ENCODE measurements around the gene SYNGR3. TPM values are rescaled to one million over a fixed set of nuclear protein-coding genes. Genes with fewer than 3 reads are reported as not detected.
A peak's percentile ranks its signal among the peaks of the same experiment; 100 is the strongest.

Gene SYNGR3
- total RNA-seq, 2 donors from 2014 or later = 7.0 to 11.2 TPM

DNA sequence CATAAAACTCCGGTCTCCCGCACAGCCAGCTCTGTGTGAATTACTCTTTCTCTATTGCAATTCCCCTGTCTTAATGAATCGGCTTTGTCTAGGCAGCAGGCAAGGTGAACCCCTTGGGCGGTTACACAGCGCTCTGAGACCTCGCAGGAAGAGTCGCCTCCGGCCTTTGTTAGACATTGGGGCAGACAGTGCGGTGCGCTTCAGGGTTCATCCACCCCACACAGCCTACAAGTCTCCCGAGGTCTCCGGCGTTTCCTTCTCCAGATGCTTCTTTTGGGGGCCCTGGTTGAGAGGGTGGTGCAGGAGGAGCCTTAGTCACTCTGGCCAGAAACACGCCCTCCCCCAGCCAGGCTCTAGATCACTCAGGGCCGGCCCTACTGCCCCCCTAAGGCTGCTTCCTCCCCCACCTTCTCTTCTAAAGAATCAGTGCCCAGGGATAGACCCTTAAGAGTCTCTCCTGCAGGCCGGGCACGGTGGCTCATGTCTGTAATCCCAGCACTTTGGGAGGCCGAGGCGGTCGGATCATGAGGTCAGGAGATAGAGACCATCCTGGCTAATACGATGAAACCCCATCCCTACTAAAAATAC is 45.1 kb upstream of the SYNGR3 start:
- no peak overlapping the region for H3K9ac ChIP-seq (ENCODE audit: extremely low read depth, low read length, poor library complexity, severe bottlenecking)

DNA sequence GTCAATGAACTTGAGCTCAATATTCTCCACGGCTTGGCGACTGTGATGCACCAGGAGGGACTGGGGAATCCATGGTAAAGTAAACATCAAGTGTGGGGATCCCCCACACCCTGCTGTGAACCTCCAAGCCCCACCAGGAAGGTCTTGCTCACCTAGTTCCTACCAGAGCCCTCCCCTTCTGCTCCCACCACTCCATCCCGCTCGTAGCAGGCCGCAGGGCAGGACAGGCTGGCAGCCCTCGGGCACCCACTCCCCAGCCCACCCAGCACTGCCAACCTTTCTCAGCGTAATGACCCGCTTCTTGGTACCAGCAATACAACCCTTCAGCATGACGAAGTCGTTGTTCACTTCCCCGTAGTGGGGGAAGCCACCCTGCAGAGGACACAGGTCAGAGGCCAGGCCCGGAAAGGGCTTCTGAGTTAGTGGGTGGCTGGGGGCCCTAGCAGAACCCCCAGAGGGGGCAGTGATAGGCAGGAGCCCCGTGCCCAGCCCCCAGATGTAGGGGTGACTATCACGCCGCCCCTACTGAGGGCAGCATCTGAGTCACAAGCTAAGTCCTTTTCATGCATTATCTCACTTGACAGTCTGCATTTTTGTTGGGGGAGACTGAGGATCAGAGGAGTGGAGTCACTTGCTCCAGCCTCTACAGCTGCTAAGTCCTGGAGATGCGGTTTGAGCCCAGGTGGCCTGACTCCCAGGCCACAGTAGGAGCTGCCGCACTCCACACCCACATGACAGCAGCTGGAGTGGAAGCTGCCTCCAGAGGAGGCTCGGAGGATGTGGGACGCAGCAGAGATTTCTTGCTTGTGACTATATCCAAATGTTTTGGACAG is 44.0 kb upstream of the SYNGR3 start:
- no peaks in the 10 kb centered on the region for H3K9me3 Mint-ChIP-seq
- Histone ChIP-seq H3K36me3 (ENCODE audit: control insufficient read depth, insufficient read depth, low read length) (no peaks in the 10 kb centered on the region), H3K9ac (ENCODE audit: extremely low read depth, low read length, poor library complexity, severe bottlenecking) (no peak overlapping the region), H3K4me1 (ENCODE audit: control insufficient read depth, insufficient read depth, low read length) (no peaks in the 10 kb centered on the region), H3K27ac (ENCODE audit: low read depth, low read length) (no peak overlapping the region), H3K9me3 (ENCODE audit: control insufficient read depth, low read length) (no peaks in the 10 kb centered on the region), H3K27me3 (ENCODE audit: control insufficient read depth, insufficient read depth, low read length, poor library complexity, severe bottlenecking) (no peaks in the 10 kb centered on the region), H3K4me3 (ENCODE audit: low read length) (no peak overlapping the region)
- peaks cover 10% of the 10 kb centered on the region for H3K27me3 Mint-ChIP-seq (ENCODE audit: insufficient read depth)
- peak; percentile 34 for DNase-seq
- no peak overlapping the region for H3K4me3 Mint-ChIP-seq
- H3K4me1 Mint-ChIP-seq = peaks cover 3% of the 10 kb centered on the region
- H3K36me3 Mint-ChIP-seq (ENCODE audit: low read depth) = no peaks in the 10 kb centered on the region
- TF ChIP-seq, protein P1, sequence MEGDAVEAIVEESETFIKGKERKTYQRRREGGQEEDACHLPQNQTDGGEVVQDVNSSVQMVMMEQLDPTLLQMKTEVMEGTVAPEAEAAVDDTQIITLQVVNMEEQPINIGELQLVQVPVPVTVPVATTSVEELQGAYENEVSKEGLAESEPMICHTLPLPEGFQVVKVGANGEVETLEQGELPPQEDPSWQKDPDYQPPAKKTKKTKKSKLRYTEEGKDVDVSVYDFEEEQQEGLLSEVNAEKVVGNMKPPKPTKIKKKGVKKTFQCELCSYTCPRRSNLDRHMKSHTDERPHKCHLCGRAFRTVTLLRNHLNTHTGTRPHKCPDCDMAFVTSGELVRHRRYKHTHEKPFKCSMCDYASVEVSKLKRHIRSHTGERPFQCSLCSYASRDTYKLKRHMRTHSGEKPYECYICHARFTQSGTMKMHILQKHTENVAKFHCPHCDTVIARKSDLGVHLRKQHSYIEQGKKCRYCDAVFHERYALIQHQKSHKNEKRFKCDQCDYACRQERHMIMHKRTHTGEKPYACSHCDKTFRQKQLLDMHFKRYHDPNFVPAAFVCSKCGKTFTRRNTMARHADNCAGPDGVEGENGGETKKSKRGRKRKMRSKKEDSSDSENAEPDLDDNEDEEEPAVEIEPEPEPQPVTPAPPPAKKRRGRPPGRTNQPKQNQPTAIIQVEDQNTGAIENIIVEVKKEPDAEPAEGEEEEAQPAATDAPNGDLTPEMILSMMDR (conservative IDR thresholded peaks at IDR 0.05) = no peak
- WGBS, 2 experiments (ENCODE audit: insufficient coverage in 1 of 2, insufficient read length in 1 of 2) = 92 to 94% methylated on average over 14 to 19 of the region's 19 CpGs
- H3K27ac Mint-ChIP-seq = no peak overlapping the region

More for the DNA sequence above, 45.1 kb upstream of the SYNGR3 start:
- Histone ChIP-seq H3K27ac (ENCODE audit: low read depth, low read length) (no peak overlapping the region), H3K4me1 (ENCODE audit: control insufficient read depth, insufficient read depth, low read length) (no peaks in the 10 kb centered on the region), H3K27me3 (ENCODE audit: control insufficient read depth, insufficient read depth, low read length, poor library complexity, severe bottlenecking) (no peaks in the 10 kb centered on the region), H3K4me3 (ENCODE audit: low read length) (no peak overlapping the region), H3K9me3 (ENCODE audit: control insufficient read depth, low read length) (no peaks in the 10 kb centered on the region), H3K36me3 (ENCODE audit: control insufficient read depth, insufficient read depth, low read length) (no peaks in the 10 kb centered on the region)
- DNase-seq = no peak
- WGBS, 2 experiments (ENCODE audit: insufficient coverage in 1 of 2, insufficient read length in 1 of 2) = 94 to 99% methylated on average over 10 to 18 of the region's 21 CpGs
- Mint-ChIP-seq H3K36me3 (ENCODE audit: low read depth) (no peaks in the 10 kb centered on the region), H3K4me1 (peaks cover 3% of the 10 kb centered on the region), H3K9me3 (no peaks in the 10 kb centered on the region), H3K27me3 (ENCODE audit: insufficient read depth) (peaks cover 10% of the 10 kb centered on the region), H3K27ac (no peak overlapping the region), H3K4me3 (no peak overlapping the region)
- TF ChIP-seq, protein P1 (conservative IDR thresholded peaks at IDR 0.05) = no peak

DNA sequence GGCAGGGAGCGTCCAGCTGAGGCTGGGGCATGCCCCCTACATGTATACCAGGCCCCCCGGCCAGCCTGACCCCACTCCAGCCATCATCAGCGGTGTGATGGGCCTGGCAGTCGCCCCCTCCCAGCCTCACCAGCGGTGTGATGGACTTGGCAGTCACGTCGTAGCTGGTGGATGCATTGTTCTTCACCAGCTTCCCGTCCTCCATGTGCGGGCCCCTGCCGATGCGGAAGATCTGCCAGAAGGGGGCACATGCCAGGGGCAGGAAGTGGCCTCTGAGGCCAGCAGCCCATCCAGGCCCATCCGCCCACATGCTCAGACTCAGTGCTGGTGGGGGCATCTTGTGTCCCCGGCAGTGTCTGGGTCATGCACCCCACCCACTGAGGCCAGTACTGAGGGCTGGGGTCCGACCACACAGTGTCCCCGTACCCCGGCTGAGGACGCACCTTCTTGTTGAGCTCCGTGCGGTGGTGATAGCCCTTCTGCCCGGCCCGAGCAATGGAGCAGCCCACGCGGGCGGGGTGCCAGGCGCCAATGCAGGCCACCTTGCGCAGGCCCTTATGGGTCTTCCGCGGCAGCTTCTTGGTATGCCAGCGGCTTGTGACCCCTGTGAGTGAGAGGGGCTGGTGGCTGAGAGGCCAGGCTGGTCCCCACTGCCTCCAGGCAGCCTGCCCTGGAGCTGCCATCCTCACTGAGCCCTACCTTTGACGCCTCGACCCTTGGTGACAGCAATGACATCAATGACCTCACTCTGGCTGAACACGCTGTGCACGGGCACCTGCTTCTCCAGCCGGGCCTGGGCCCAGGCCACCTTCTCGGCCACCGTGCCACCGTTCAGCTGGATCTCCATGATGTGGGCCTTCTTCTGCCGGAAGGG is 43.0 kb upstream of the SYNGR3 start:
- no peaks in the 10 kb centered on the region for H3K4me1 ChIP-seq (ENCODE audit: control insufficient read depth, insufficient read depth, low read length)
- no peak overlapping the region for H3K9ac ChIP-seq (ENCODE audit: extremely low read depth, low read length, poor library complexity, severe bottlenecking)
- Mint-ChIP-seq H3K27ac (no peak overlapping the region), H3K9me3 (no peaks in the 10 kb centered on the region), H3K36me3 (ENCODE audit: low read depth) (no peaks in the 10 kb centered on the region), H3K4me1 (no peaks in the 10 kb centered on the region), H3K4me3 (no peak overlapping the region), H3K27me3 (ENCODE audit: insufficient read depth) (peaks cover 10% of the 10 kb centered on the region)
- no peak overlapping the region for H3K4me3 ChIP-seq (ENCODE audit: low read length)
- TF ChIP-seq, protein P1 (conservative IDR thresholded peaks at IDR 0.05) = peak; percentile 50
- 92 to 93% methylated on average over 34 to 38 of the region's 38 CpGs for WGBS, 2 experiments (ENCODE audit: insufficient coverage in 1 of 2, insufficient read length in 1 of 2)
- no peak overlapping the region for H3K27ac ChIP-seq (ENCODE audit: low read depth, low read length)
- H3K9me3 ChIP-seq (ENCODE audit: control insufficient read depth, low read length) = no peaks in the 10 kb centered on the region
- DNase-seq = no peak
- no peaks in the 10 kb centered on the region for H3K27me3 ChIP-seq (ENCODE audit: control insufficient read depth, insufficient read depth, low read length, poor library complexity, severe bottlenecking)
- H3K36me3 ChIP-seq (ENCODE audit: control insufficient read depth, insufficient read depth, low read length) = no peaks in the 10 kb centered on the region
